ENCODE data around the gene ST6GAL2.

The ST6GAL2 gene

DNA sequence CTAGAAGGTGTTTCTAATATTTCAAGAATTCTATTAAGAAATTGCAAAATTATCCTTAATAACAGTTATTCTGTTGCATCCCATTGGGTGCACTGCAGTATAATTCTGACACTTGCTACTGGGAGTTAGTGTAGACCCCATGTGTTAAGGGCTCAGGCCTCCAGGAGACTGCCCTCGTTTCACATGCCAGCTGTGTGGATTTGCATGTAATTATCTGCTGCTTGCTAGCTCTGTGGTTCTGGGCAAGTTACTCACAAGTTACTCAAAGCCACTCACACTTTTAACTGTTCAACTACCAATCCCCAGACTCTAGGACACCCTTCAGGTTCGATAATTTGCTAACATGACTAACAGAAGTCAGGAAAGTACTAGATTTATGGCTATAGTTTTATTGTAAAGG is 38.6 kb downstream of the ST6GAL2 start:
- H3K4me3 ChIP-seq (ENCODE audit: low read length) = no peak overlapping the region
- TF ChIP-seq, protein P1, sequence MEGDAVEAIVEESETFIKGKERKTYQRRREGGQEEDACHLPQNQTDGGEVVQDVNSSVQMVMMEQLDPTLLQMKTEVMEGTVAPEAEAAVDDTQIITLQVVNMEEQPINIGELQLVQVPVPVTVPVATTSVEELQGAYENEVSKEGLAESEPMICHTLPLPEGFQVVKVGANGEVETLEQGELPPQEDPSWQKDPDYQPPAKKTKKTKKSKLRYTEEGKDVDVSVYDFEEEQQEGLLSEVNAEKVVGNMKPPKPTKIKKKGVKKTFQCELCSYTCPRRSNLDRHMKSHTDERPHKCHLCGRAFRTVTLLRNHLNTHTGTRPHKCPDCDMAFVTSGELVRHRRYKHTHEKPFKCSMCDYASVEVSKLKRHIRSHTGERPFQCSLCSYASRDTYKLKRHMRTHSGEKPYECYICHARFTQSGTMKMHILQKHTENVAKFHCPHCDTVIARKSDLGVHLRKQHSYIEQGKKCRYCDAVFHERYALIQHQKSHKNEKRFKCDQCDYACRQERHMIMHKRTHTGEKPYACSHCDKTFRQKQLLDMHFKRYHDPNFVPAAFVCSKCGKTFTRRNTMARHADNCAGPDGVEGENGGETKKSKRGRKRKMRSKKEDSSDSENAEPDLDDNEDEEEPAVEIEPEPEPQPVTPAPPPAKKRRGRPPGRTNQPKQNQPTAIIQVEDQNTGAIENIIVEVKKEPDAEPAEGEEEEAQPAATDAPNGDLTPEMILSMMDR (IDR thresholded peaks at IDR 0.05; ENCODE audit: low read depth, low read length, poor library complexity, severe bottlenecking) = no peak
- TF ChIP-seq EZH2phosphoT487 (IDR thresholded peaks at IDR 0.05; ENCODE audit: borderline replicate concordance, low read length) = no peak
- no peaks in the 10 kb centered on the region for H3F3A ChIP-seq (ENCODE audit: control insufficient read depth, insufficient read depth)

DNA sequence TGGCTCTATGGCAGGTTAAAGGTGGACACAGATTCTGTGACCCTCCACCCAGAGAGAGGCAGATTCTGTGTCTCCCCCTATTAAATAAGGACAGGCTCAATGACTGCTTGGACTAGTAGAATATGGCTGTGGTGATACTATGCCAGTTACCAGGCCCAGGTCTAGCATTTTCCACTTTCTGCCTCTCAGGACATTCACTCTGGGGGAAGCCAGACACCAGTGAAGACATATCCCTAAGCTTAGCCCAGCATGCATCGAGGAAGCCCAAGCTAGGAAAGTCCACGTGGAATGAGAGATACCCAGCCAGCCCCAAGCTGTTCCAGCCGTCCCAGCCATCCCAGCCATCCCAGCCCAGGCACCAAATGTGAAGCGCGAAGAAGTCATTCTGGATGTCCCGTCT is 40.3 kb downstream of the ST6GAL2 start:
- Histone ChIP-seq H3K27ac (ENCODE audit: low read depth, low read length) (no peak overlapping the region), H3K4me2 (ENCODE audit: low read length) (no peak overlapping the region), H3K9me3 (ENCODE audit: control insufficient read depth, insufficient read depth, low read length) (no peaks in the 10 kb centered on the region), H3K4me1 (ENCODE audit: control insufficient read depth, low read length) (no peaks in the 10 kb centered on the region), H3F3A (ENCODE audit: control insufficient read depth, insufficient read depth) (no peaks in the 10 kb centered on the region), H3K27me3 (ENCODE audit: control insufficient read depth, low read length) (no peaks in the 10 kb centered on the region), H3K36me3 (ENCODE audit: control insufficient read depth, low read length) (no peaks in the 10 kb centered on the region), H3K4me3 (ENCODE audit: low read length) (no peak overlapping the region), H3K79me2 (ENCODE audit: control insufficient read depth, low read length) (no peaks in the 10 kb centered on the region), H4K20me1 (ENCODE audit: control insufficient read depth, insufficient read depth, low read depth, low read length) (no peaks in the 10 kb centered on the region), H3K9me2 (replicated peaks; ENCODE audit: control insufficient read depth, low read length) (no peaks in the 10 kb centered on the region)
- no peak for TF ChIP-seq EZH2phosphoT487 (IDR thresholded peaks at IDR 0.05; ENCODE audit: borderline replicate concordance, low read length)
- TF ChIP-seq, protein P1 (IDR thresholded peaks at IDR 0.05; ENCODE audit: low read depth, low read length, poor library complexity, severe bottlenecking) = no peak

More for the DNA sequence above, 38.6 kb downstream of the ST6GAL2 start:
- H3K4me1 ChIP-seq (ENCODE audit: control insufficient read depth, low read length) = no peaks in the 10 kb centered on the region
- H3K27ac ChIP-seq (ENCODE audit: low read depth, low read length) = no peak overlapping the region
- H3K36me3 ChIP-seq (ENCODE audit: control insufficient read depth, low read length) = no peaks in the 10 kb centered on the region
- no peaks in the 10 kb centered on the region for H3K27me3 ChIP-seq (ENCODE audit: control insufficient read depth, low read length)
- H3K9me3 ChIP-seq (ENCODE audit: control insufficient read depth, insufficient read depth, low read length) = no peaks in the 10 kb centered on the region
- H3K4me2 ChIP-seq (ENCODE audit: low read length) = no peak overlapping the region
- H3K9me2 ChIP-seq (replicated peaks; ENCODE audit: control insufficient read depth, low read length) = no peaks in the 10 kb centered on the region
- H4K20me1 ChIP-seq (ENCODE audit: control insufficient read depth, insufficient read depth, low read depth, low read length) = no peaks in the 10 kb centered on the region
- H3K79me2 ChIP-seq (ENCODE audit: control insufficient read depth, low read length) = no peaks in the 10 kb centered on the region

DNA sequence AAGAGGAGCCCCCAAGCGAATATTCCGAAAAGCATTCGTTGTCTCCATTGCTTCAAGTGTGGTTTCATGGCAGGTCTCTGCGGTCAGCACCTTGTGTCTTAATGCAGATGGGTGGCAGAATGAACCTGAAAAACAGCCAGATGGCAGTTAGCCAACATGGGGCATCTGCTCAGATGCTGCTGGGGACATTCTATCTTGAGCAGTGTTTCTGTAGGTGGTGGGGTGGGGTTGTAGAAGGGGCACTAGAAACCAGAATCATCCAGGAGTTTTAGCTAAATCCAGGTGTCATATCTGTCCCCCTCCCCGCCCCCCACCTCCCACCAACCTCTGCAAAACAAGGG is 42.1 kb downstream of the ST6GAL2 start:
- H3K4me1 ChIP-seq (ENCODE audit: control insufficient read depth, low read length) = no peaks in the 10 kb centered on the region
- H3K9me3 ChIP-seq (ENCODE audit: control insufficient read depth, insufficient read depth, low read length) = no peaks in the 10 kb centered on the region
- H3K4me2 ChIP-seq (ENCODE audit: low read length) = no peak overlapping the region
- no peaks in the 10 kb centered on the region for H3K79me2 ChIP-seq (ENCODE audit: control insufficient read depth, low read length)
- H3K27me3 ChIP-seq (ENCODE audit: control insufficient read depth, low read length) = no peaks in the 10 kb centered on the region
- no peaks in the 10 kb centered on the region for H4K20me1 ChIP-seq (ENCODE audit: control insufficient read depth, insufficient read depth, low read depth, low read length)
- TF ChIP-seq, protein P1 (IDR thresholded peaks at IDR 0.05; ENCODE audit: low read depth, low read length, poor library complexity, severe bottlenecking) = no peak
- no peak for TF ChIP-seq EZH2phosphoT487 (IDR thresholded peaks at IDR 0.05; ENCODE audit: borderline replicate concordance, low read length)
- no peak overlapping the region for H3K27ac ChIP-seq (ENCODE audit: low read depth, low read length)
- no peaks in the 10 kb centered on the region for H3K9me2 ChIP-seq (replicated peaks; ENCODE audit: control insufficient read depth, low read length)
- no peaks in the 10 kb centered on the region for H3K36me3 ChIP-seq (ENCODE audit: control insufficient read depth, low read length)
- no peak overlapping the region for H3K4me3 ChIP-seq (ENCODE audit: low read length)
- H3F3A ChIP-seq (ENCODE audit: control insufficient read depth, insufficient read depth) = no peaks in the 10 kb centered on the region

All from DOHH2 (cell line).